Aortic smooth muscle cell (primary cell): ENCODE results near the gene MBIP. TPM values are rescaled to one million over a fixed set of nuclear protein-coding genes. Genes with fewer than 3 reads are reported as not detected.

Experiments
- total RNA-seq: library from RNA; depleted of rRNA; stranded (reverse); fragments of >200 nt; gene quantifications from 2 replicates; pipeline ENCODE4 v1.2.3, GENCODE V29; 2014

Gene MBIP
- total RNA-seq: 6.7 and 13.7 TPM in 2 replicates

GRCh38 chr14:36320200-36320896 lies at the start of gene MBIP:
Gene MBIP, minus strand, starts transcription at chr14:36320637. Its CDS starts 49 bp downstream, at chr14:36320588.

Other genes starting within 250 kb of the MBIP start
- gene PTCSC3, start 143.9 kb downstream of the MBIP start, total RNA-seq: not detected in 2 replicates
- not detected in 2 replicates for gene NKX2-1, start 199.6 kb upstream of the MBIP start, total RNA-seq